Left cardiac atrium (tissue), 4 donors: ENCODE measurements around the gene PCSK5. TPM values are rescaled to one million over a fixed set of nuclear protein-coding genes. Genes with fewer than 3 reads are reported as not detected.
A peak's percentile ranks its signal among the peaks of the same experiment; 100 is the strongest.

Experiments used
- ATAC-seq, 2 donors: fragments of 200-7000 bp; cut with Tn5 transposase; one replicate each; pipeline ENCODE4 v1.9.1; 2020; ENCODE audit warnings: mild to moderate bottlenecking in 2 of 2, moderate library complexity in 2 of 2
- DNase-seq: peaks from one replicate; pipeline ENCODE4 v3.0.0-alpha.2; 2020
- intact Hi-C, 2 donors: fragments of 100-400 bp; cut with DNase I; formaldehyde crosslinking; loops; one replicate each; pipeline versions ENCODE4 v1.14.1 to v1.15.1; 2022 to 2023
- total RNA-seq, 2 donors: library from RNA; stranded (reverse); fragmentation: NEBNext Ultra II Directional; extraction: Animal tissue kit (Norgen Biotek cat#: 25700); gene quantifications; one replicate each; pipeline ENCODE4 v1.2.1, GENCODE V29; 2021
- donor health status: DM: no; HTN: yes; CAD: no.
- donor health status: DM: no; HTN: yes; CAD: no; lungs with severe emphysema.
- donor health status: DM: yes; HTN: yes; CAD: no.
- donor health status: Dilated cardiomyopathy.

Gene PCSK5
- total RNA-seq, 2 donors from 2014 or later: 7.9 to 9.3 TPM

- intact Hi-C loops: no loop called here
- ATAC-seq (no peak), DNase-seq (no peak)
Measured at GRCh38 chr9:76090909-76091308, 200.4 kb downstream of the PCSK5 start.

GRCh38 chr9:76092572-76092971, 202.1 kb downstream of the PCSK5 start:
- intact Hi-C loops: no loop called here
- ATAC-seq: peak in 1 of 2 donors; percentile 56
- DNase-seq: no peak

- intact Hi-C loops: no loop called here
- no peak for ATAC-seq
- DNase-seq: no peak
Measured at GRCh38 chr9:76095585-76095984, 205.1 kb downstream of the PCSK5 start.

- ATAC-seq: no peak
Measured at GRCh38 chr9:76099516-76099915, 209.0 kb downstream of the PCSK5 start.

GRCh38 chr9:76101075-76101474, 210.6 kb downstream of the PCSK5 start:
- ATAC-seq (no peak), DNase-seq (no peak)
- intact Hi-C loops: no loop called here

More at GRCh38 chr9:76099516-76099915, 209.0 kb downstream of the PCSK5 start:
- intact Hi-C loops: no loop called here
- no peak for DNase-seq

- intact Hi-C loops: no loop called here
- ATAC-seq (no peak), DNase-seq (no peak)
Measured at GRCh38 chr9:76101491-76101890, 211.0 kb downstream of the PCSK5 start.

GRCh38 chr9:76101947-76102346, 211.5 kb downstream of the PCSK5 start:
- ATAC-seq (no peak), DNase-seq (no peak)
- intact Hi-C loops: no loop called here

GRCh38 chr9:76103531-76104315, 213.2 kb downstream of the PCSK5 start:
- DNase-seq (no peak), ATAC-seq (no peak)
- intact Hi-C loops: no loop called here

- ATAC-seq: peak; percentile 92 to 93
- DNase-seq: peak; percentile 36
- intact Hi-C loops: no loop called here
Measured at GRCh38 chr9:76107482-76107881, 217.0 kb downstream of the PCSK5 start.

- peak in 1 of 2 donors; percentile 35 for ATAC-seq
- intact Hi-C loops: no loop called here
- DNase-seq: no peak
Measured at GRCh38 chr9:76109953-76110352, 219.5 kb downstream of the PCSK5 start.

- DNase-seq (no peak), ATAC-seq (no peak)
- intact Hi-C loops: no loop called here
Measured at GRCh38 chr9:76112151-76112550, 221.7 kb downstream of the PCSK5 start.

GRCh38 chr9:76114144-76114543, 223.7 kb downstream of the PCSK5 start:
- ATAC-seq (no peak), DNase-seq (no peak)
- intact Hi-C loops: no loop called here

GRCh38 chr9:76115396-76115795, 224.9 kb downstream of the PCSK5 start:
- peak in 1 of 2 donors; percentile 18 for ATAC-seq

GRCh38 chr9:76115982-76116646, 225.6 kb downstream of the PCSK5 start:
- DNase-seq (no peak), ATAC-seq (no peak)
- intact Hi-C loops: no loop called here

More at GRCh38 chr9:76115396-76115795, 224.9 kb downstream of the PCSK5 start:
- intact Hi-C loops: no loop called here
- DNase-seq: no peak

- ATAC-seq (peak in 1 of 2 donors; percentile 74), DNase-seq (peak; percentile 30)
- intact Hi-C loops: no loop called here
Measured at GRCh38 chr9:76116913-76117312, 226.4 kb downstream of the PCSK5 start.

GRCh38 chr9:76127637-76128036, 237.2 kb downstream of the PCSK5 start:
- intact Hi-C loops: no loop called here
- ATAC-seq (no peak), DNase-seq (no peak)

GRCh38 chr9:76135902-76136301, 245.4 kb downstream of the PCSK5 start:
- DNase-seq: no peak
- ATAC-seq: no peak
- intact Hi-C loops: no loop called here

GRCh38 chr9:76136986-76137385, 246.5 kb downstream of the PCSK5 start:
- ATAC-seq (peak; percentile 23 to 89), DNase-seq (no peak)
- intact Hi-C loops: no loop called here

GRCh38 chr9:76137931-76138330, 247.5 kb downstream of the PCSK5 start:
- ATAC-seq (no peak), DNase-seq (no peak)
- intact Hi-C loops: no loop called here

GRCh38 chr9:76138360-76138759, 247.9 kb downstream of the PCSK5 start:
- ATAC-seq: no peak
- intact Hi-C loops: no loop called here
- no peak for DNase-seq

- no peak for DNase-seq
- intact Hi-C loops: no loop called here
- ATAC-seq: no peak
Measured at GRCh38 chr9:76143834-76144233, 253.4 kb downstream of the PCSK5 start.
